Right lobe of liver (tissue), 4 donors: ENCODE measurements around the gene ONECUT2.

ENCODE experiments used
- POLR2A ChIP-seq: fragments of 450-650 bp; IDR thresholded peaks from one replicate; pipeline ENCODE4 v1.6.1; 2017; ENCODE audit warnings: antibody characterized with exemption, mild to moderate bottlenecking
- TF ChIP-seq, protein P1 (sequence below), 4 donors: fragments of 200-600 bp in 3 of 4; fragments of 450-650 bp in 1 of 4; IDR thresholded peaks; one replicate each; pipeline versions ENCODE4 v1.5.1 to v1.8.0; 2016 to 2022; ENCODE audit warnings: antibody characterized with exemption in 4 of 4, mild to moderate bottlenecking in 2 of 4
- donor health status: DM: no; HTN: no; CAD: no.
- donor health status: DM: no; HTN: no; CAD: no.
- donor health status: DM: no; HTN: yes; CAD: no.

- no peak for TF ChIP-seq POLR2A
- TF ChIP-seq, protein P1, sequence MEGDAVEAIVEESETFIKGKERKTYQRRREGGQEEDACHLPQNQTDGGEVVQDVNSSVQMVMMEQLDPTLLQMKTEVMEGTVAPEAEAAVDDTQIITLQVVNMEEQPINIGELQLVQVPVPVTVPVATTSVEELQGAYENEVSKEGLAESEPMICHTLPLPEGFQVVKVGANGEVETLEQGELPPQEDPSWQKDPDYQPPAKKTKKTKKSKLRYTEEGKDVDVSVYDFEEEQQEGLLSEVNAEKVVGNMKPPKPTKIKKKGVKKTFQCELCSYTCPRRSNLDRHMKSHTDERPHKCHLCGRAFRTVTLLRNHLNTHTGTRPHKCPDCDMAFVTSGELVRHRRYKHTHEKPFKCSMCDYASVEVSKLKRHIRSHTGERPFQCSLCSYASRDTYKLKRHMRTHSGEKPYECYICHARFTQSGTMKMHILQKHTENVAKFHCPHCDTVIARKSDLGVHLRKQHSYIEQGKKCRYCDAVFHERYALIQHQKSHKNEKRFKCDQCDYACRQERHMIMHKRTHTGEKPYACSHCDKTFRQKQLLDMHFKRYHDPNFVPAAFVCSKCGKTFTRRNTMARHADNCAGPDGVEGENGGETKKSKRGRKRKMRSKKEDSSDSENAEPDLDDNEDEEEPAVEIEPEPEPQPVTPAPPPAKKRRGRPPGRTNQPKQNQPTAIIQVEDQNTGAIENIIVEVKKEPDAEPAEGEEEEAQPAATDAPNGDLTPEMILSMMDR (IDR thresholded peaks at IDR 0.05) = no peak
Measured at GRCh38 chr18:57455576-57456129, 20.5 kb downstream of the ONECUT2 start.
